ENCODE data around the gene SUZ12.
"Not testable (repeated sequence)": the region's sequence is repeated elsewhere in the genome, so short reads cannot be mapped to it uniquely, and the experiment has no call there.

SUZ12 gene

DNA sequence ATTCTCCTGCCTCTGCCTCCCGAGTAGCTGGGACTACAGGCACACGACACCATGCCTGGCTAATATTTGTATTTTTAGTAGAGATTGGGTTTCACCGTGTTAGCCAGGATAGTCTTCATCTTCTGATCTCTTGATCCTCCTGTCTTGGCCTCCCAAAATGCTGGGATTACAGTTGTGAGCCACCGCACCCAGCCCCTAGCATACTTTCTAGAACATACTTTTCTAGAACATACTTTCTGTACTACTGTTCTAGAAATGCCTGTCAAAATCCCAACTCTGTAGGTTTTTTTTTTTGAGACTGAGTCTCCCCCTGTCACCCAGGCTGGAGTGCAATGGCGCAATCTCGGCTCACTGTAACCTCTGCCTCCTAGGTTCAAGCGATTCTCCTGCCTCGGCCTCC is 27.3 kb downstream of the SUZ12 start:
- not testable (repeated sequence) for DNase-seq

DNA sequence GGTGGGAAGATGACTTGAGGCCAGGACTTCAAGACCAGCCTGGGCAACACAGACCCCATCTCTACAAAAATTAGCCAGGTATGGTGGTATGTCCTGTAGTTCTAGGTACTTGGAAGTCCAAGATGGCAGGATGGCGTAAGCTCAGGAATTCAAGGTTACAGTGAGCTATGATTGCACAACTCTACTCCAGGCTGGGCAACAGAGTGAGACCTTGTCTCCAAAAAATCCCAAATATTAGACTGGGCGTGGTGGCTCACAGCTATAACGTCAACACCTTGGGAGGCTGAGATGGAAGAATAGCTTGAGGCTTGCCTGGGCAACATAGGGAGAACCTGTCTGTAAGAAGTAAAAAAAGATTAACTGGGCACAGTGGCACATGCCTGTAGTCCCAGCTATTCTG is 30.8 kb downstream of the SUZ12 start:
- DNase-seq = no peak

DNA sequence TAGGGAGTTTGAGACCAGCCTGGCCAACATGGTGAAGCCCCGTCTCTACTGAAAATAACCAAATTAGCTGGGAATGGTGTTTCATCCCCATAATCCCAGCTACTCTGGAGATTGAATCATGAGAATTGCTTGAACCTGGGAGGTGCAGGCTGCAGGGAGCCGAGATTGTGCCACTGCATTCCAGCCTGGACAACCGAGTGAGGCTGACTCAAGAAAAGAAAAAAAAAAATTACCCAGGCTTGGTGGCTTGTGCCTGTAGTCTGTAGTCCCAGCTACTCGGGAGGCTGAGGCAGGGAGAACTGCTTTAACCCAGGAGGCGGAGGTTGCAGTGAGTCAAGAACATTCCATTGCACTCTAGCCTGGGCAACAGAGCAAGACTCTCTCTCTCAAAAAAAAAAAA is 33.6 kb downstream of the SUZ12 start:
- not testable (repeated sequence) for DNase-seq

DNA sequence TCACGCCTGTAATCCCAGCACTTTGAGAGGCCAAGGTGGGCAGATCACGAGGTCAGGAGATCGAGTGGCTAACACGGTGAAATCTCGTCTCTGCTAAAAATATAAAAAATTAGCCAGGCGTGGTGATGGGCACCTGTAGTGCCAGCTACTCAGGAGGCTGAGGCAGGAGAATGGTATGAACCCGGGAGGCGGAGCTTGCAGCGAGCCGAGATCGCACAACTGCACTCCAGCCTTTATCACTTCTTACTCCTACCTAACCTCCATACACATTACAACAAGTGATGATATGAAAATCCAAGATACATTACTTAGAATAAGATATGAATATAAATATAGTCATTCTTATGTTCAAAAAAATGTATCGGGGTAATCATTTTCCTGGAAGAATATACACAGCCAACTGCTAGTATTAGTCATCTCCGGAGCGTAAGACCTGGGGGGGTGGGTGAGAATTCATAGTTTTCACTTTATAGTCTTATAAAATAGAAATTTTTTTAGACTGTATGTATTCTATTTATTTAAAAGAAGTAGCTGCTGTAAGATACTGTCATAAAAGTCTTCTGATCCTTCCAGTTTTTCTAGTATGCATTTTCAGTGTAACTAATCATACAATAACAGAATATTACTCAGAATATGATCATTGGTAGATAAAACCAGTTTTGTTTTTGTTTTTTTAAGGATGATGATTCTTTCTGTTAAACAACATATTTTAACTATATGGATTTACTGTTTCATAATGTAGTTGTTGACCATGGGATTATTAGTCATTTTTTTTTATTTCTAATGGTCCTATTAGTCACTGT is 37.7 kb downstream of the SUZ12 start:
- not testable (repeated sequence) for DNase-seq

DNA sequence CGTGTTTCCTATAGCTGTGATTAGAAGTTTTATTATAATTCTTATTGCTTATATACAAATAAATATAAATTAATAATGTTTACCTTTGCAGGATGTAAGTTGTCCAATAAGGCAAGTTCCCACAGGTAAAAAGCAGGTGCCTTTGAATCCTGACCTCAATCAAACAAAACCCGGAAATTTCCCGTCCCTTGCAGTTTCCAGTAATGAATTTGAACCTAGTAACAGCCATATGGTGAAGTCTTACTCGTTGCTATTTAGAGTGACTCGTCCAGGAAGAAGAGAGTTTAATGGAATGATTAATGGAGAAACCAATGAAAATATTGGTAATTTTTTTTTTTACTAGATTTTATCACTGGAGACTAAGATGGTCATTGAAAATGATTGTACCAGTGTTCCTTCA is 38.6 kb downstream of the SUZ12 start:
- not testable (repeated sequence) for DNase-seq

DNA sequence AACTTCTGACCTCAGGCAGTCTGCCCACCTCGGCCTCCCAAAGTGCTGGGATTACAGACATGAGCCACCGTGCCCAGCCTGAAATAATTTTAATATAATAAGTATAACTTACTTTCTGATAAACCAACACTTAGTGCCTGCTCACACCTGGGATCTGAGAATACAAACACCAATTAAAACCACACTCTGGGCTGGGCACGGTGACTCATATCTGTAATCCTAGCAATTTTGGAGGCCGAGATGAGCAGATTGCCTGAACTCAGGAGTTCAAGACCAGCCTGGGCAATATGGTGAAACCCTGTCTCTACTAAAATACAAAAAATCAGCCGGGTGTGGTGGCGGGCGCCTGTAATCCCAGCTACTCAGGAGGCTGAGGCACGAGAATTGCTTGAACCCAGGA is 55.0 kb downstream of the SUZ12 start:
- DNase-seq = not testable (repeated sequence)

DNA sequence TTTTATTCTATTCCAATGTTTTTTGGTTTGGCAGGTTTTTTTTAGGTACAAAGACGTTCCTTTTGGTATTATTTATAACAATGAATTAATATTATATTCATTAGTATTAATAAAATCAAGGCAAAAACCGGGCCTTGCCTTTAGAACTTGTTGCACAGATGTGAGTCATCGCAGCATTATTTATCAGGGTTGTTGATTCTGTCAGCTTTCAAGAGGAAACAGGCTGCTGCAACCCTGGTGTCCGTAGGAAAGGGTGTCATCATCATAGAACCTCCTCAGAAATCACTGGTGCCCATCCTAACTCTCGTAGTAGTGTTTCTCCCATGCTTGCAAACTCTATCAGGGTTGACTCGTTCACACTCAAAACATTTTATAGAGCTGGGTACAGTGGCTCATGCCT is 60.2 kb downstream of the SUZ12 start:
- DNase-seq = no peak

DNA sequence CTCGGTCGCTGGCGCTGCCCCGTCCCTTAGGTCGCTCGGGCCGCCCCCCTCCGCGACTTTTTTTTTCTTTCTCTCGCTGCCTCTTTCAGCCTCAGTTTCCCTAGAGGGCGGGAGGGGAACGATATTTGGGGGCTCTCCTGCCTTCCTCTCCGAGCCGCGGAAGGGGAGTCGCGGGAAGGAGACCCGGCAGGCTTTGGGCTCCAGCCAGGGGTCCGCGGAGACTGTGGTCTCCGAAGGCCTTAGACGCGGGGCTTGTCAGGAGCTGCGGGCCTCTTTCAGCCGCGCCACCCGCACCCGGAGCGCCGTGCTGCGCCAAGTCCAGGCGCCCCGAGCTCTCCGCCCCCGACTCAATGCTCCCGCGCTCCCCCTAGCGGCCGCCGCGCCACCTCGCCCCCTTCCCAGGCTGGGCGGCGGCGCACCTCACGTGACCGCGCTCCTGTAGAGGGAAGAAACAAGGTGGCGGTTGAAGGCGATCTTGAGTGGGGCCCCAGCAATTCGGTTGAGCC is 70.2 kb downstream of the SUZ12 start, which contains the start of gene LRRC37B:
Gene LRRC37B (plus strand): TSS at position 427 of the 506 bp plus-strand sequence. CDS start 14,010 bp downstream, outside the sequence.
- peak; percentile 64 for DNase-seq

DNA sequence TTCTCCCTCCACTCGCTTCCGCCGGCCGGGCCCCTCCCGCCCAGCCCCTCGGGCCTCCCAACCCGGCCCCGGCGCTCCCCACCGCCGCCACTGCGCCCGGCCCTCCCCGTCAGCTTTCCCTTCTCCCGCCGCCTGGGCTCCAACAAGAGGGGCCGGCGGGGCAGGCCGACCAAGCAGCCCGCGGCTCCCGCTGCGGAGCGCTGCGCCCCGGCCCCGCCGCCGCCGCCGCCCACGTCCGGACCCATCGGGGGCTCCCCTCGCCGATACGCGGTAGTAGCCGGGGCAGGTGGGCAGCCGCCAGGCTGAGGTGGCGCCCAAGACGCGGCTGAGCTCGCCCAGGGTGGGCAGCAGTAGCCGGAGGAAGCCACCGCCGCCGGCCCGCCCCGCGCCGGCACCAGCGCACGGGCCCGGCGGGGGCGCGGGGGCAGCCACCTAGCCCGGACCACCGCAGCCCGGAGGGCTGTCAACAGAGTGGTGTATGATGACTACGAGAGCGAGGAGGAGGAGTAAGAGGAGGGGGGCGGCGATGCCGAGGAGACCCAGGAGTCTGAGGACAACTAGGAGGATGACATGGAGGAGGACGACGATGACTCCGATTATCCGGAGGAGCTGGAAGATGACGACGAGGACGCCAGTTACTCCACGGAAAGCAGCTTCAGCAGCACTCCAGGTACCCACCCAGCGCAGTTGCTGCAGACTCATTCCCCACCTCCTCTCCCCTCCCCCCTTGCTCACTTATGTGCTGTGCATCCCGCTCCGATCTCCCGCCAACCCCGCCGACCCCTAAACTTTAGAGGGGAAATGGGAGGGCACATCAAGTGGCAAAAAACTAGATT is 70.9 kb downstream of the SUZ12 start:
- DNase-seq = no peak

DNA sequence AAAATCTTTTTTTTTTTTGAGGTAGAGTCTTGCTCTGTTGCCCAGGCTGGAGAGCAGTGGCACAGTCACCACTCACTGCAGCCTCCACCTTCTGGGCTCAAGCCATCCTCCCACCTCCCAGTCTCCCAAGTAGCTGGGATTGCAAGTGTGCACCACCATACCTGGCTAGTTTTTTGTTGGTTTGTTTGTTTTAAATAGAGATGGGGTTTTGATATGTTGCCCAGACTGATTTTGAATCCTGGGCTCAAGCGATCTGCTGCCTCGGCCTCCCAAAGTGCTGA is 72.4 kb downstream of the SUZ12 start:
- no peak for DNase-seq

DNA sequence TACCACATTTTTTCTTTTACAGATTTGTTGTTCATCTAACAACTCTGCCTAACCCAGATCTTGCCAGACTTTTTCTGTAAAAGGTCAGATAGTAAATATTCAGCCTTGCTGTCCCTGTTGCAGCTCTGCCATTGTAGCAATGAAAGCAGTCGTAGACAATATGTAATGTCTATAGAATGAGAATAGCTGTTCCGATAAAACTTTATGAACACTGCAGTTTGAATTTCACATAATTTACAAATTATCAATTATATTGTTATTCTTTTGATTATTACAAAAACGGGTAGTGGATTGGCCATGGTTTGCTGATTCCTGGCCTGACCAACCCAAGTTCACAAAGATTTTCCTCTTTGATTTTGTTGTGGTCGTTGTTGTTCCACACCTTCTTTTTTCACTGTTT is 73.3 kb downstream of the SUZ12 start:
- no peak for DNase-seq

DNA sequence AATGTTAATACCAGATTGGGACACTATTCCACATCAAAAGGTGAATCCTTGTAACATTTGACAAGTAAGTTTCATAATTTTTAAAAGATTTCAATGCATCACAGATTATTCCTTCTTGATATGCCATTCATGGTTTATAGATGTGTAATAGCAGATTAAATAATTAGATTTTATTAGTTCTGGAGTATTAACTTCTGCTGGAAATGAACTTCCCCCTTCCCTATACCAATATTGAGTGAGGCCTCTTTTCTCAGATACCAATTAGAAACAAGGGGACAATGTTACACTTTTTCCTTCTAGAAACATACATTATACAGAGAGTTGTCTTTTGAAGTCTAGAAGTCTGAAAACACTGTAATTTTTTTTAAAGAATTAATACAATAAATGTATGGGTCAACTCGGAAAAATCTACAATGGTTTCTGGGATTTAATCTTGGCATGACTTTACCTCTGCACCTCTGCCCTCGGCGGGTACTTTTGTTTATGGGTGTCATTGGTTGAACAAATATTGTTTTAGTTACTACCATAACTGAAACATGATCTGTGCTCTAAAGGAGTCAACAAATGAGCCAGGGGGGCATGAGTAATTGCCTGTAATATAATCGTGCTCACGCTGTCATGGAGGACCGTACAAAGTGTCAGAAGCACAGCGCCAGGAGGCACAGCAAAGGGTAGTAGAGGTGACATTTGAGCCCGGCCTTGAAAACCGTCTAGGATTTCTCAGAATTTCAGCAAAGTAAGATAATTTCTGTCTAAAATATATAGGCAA is 78.6 kb downstream of the SUZ12 start:
- peak; percentile 81 for DNase-seq

DNA sequence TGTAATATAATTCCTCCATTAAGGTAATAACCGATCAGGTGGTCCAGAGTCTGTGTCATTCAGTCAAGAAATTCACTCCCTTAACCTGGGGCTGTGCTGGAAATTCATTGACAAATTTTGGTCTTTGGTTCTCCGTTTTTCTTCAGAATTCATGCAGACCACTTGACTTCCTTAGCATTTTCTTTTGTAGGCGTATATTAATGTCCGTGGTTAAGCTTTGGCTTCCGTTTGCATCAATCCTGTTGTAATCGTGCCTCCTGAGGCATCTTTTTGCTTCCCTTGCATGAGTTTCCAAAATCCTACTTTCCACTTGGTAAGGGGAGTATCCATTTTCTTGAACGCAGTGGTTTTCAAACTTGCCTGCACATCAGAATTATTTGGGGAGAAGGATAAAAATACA is 79.4 kb downstream of the SUZ12 start:
- DNase-seq = no peak

DNA sequence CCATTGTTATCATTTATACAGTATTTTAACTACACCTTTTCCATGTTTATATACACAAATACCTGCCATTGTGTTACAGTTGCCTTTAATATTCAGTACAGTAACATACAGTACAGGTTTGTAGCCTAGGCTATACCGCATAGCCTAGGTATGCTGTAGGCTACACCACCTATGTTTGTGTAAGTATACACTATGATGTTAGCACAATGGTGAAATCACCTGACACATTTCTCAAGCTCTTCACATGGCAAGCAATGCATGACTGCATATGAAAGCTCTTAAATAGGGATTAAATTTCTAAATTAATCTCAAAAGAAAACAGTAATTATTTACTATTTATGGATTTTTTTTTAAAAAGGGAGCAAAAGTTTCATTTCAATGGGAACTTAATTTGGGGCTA is 82.4 kb downstream of the SUZ12 start:
- DNase-seq = no peak

DNA sequence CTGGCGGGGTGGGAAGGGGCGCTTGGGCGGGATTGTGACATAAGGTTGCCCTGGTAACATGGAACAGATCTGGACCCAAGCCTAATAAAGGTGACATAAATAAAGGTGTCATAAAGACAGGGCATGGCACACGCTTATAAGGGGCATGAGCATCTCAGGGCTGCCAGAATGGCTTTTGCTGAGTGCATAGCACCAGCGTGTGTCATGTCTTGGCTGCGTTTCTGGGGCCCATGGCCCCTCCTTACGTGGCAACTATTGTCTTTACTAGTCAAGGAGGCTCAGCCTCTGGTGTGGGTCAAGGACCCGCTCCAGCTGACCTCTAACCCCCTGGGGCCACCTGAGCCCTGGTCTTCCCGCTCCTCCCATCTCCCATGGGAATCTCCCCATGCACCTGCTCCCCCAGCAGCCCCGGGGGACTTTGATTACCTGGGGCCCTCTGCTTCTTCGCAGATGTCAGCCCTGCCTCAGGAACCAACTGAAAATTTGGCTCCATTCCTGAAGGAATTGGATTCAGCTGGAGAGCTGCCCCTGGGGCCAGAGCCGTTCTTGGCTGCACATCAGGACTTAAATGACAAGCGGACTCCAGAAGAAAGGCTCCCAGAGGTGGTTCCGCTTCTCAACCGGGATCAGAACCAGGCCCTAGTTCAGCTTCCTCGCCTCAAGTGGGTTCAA is 84.3 kb downstream of the SUZ12 start:
- no peak for DNase-seq

DNA sequence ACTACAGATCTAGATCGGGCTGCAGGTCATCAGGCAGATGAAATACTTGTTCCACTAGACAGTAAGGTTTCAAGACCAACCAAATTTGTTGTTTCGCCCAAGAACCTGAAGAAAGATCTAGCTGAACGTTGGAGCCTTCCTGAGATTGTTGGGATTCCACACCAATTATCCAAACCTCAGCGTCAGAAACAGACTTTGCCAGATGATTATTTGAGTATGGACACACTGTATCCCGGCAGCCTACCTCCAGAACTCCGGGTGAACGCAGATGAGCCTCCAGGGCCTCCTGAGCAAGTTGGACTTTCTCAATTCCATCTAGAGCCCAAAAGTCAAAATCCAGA is 84.8 kb downstream of the SUZ12 start:
- DNase-seq = no peak

DNA sequence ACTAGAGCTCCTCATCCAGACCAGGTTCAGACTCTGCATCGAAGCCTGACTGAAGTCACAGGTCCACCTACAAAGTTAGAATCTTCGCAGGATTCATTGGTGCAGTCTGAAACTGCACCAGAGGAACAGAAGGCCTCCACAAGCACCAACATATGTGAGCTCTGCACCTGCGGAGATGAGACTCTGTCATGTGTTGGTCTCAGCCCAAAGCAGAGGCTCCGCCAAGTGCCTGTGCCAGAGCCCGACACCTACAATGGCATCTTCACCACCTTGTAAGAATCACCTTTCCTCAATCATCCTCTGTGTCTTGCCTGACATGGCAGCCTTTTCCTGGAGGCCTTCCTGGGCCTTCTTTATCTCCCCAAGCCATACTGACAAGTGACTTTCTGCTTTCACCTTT is 85.7 kb downstream of the SUZ12 start:
- not testable (repeated sequence) for DNase-seq

DNA sequence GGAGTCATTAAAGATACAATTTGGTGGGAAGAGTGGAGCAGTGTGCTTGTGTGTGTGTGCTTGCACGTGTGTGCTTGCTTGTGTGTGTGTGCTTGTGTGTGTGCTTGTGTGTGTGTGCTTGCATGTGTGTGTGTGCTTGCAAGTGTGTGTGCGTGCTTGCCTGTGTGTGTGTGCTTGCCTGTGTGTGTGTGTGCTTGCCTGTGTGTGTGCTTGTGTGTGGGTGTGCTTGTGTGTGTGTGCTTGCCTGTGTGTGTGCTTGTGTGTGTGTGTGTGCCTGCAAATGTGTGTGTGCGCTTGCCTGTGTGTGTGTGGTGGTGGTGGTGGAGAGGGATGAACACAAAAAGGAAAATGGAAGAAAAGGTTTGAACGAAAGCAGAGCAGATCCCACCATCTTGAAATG is 90.5 kb downstream of the SUZ12 start:
- DNase-seq = not testable (repeated sequence)

DNA sequence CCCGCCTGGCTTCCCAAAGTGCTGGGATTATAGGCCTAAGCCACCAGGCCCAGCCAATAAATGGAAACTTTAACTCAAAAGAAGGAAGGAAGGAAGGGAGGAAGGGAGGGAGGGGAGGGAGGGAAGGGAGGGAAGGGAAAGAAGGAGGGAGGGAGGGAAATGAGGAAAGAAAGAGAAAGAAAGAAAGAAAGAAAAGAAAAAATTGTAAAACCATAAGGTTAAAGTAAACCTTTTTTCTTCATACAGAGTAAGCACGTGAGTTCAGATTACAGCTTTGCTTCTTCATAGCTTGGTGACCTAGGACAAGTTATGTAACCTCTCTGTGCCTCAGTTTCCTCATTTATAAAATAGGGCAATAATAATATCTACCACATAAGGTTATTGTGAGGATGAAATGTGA is 96.4 kb downstream of the SUZ12 start:
- no peak for DNase-seq

DNA sequence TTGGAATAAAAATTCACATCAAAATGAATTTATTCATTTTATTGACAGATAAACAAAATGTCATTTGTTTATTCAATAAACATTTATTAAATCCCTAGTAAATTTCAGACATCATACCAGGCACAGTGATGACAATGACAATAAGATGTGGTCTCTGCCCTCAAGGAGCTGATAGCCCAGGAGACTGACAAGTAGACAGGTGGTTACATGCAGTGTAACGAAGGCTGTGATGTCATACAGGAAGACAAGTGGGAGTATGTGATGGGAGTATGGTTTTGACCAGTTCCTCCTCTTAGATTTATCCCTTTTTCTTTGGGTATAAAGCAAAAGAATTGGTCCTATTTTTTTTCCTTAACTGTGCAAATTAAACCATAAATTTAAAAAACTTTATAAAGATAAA is 97.0 kb downstream of the SUZ12 start:
- DNase-seq = not testable (repeated sequence)

DNA sequence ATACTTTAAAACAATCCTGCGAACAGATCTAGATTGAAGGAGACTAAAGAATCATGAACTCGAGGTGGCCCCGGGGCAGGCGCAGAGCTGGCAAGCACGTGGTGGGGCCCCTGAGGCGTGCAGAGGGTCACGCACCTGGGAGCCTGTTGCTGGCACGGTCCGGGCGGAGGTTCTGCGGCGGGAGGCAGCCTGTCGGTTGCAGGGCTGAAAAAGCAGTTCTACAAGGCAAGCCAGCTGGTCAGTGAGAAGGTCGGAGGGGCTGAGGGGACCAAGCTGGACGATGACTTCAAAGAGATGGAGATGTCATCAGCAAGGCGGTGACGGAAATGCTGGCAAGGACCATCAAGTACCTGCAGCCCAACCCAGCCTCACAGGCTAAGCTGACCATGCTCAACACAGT is 103.4 kb downstream of the SUZ12 start:
- DNase-seq = not testable (repeated sequence)

DNA sequence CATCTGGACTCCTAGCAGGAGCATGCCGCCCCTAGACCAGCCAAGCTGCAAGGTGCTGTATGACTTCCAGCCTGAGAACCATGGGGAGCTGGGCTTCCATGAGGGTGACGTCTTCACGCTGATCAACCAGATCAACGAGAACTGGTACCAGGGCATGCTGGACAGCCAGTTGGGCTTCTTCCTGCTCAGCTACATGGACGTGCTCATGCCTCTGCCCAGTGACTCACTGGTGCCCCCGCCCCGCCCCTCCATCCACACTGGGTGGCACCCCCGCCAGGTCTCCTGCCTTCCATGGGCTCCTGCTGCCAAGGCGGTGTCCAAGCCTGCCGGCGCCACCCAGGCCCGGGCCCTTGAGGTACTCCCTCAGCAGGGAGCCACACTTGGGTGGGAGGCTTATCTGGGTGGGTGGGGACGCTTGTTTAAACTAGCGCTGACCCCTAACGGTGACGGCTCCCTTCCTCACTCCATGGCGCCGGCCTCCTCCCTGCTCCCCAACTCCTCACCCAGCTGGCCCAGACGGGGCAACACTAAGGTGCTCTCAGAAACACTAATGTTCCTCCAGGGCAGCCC is 104.6 kb downstream of the SUZ12 start:
- DNase-seq = not testable (repeated sequence)
